H9 (cell line): Measurements from ENCODE around the gene ELFN2. TPM values are rescaled to one million over a fixed set of nuclear protein-coding genes. Genes with fewer than 3 reads are reported as not detected.

Experiments used
- DNase-seq: peaks from one replicate; pipeline ENCODE4 v3.0.0-alpha.2; 2017
- H2AFZ ChIP-seq: one replicate; pipeline ENCODE4 v1.6.1; 2013; ENCODE audit warnings: mild to moderate bottlenecking, low read length, control low read depth, moderate library complexity
- H2AK5ac ChIP-seq: 2 replicates; pipeline ENCODE4 v1.6.1; 2013; ENCODE audit warnings: low read length, control low read depth, mixed read lengths; ENCODE audit not compliant: insufficient read length
- H2BK120ac ChIP-seq: one replicate; pipeline ENCODE4 v1.6.1; 2013; ENCODE audit warnings: low read depth, mild to moderate bottlenecking, low read length, control low read depth, inconsistent platforms; ENCODE audit not compliant: poor library complexity, severe bottlenecking
- H2BK12ac ChIP-seq: 2 replicates; pipeline ENCODE4 v1.6.1; 2013; ENCODE audit warnings: low read length, control low read depth, mixed read lengths, low read depth; ENCODE audit not compliant: insufficient read length
- H2BK15ac ChIP-seq: 2 replicates; pipeline ENCODE4 v1.6.1; 2013; ENCODE audit warnings: low read depth, low read length, control low read depth
- H2BK20ac ChIP-seq: one replicate; pipeline ENCODE4 v1.6.1; 2013; ENCODE audit warnings: low read depth, mild to moderate bottlenecking, low read length, control low read depth, inconsistent platforms; ENCODE audit not compliant: poor library complexity, severe bottlenecking
- H2BK5ac ChIP-seq: 2 replicates; pipeline ENCODE4 v1.6.1; 2013; ENCODE audit warnings: low read length, control low read depth, mixed read lengths; ENCODE audit not compliant: insufficient read length
- H3K14ac ChIP-seq: 2 replicates; pipeline ENCODE4 v1.6.1; 2013; ENCODE audit warnings: low read length, control low read depth; ENCODE audit not compliant: insufficient read depth
- H3K18ac ChIP-seq: 2 replicates; pipeline ENCODE4 v1.6.1; 2013; ENCODE audit warnings: low read depth, mild to moderate bottlenecking, mixed read lengths, low read length, control low read depth; ENCODE audit not compliant: insufficient read length
- H3K23ac ChIP-seq: 2 replicates; pipeline ENCODE4 v1.6.1; 2013; ENCODE audit warnings: low read length, control low read depth, mixed read lengths, low read depth; ENCODE audit not compliant: insufficient read length
- H3K23me2 ChIP-seq: 2 replicates; pipeline ENCODE4 v1.6.1; 2013; ENCODE audit warnings: low read depth, mild to moderate bottlenecking, mixed read lengths, low read length, control low read depth; ENCODE audit not compliant: insufficient read length, poor library complexity, severe bottlenecking
- H3K27ac ChIP-seq: 2 replicates; pipeline ENCODE4 v1.5.1; 2013; ENCODE audit warnings: low read length, control low read depth, mixed read lengths, low read depth; ENCODE audit not compliant: insufficient read length
- H3K27me3 ChIP-seq: 2 replicates; pipeline ENCODE4 v1.6.1; 2013; ENCODE audit warnings: low read length, control low read depth, inconsistent platforms; ENCODE audit not compliant: insufficient read depth
- H3K4ac ChIP-seq: 2 replicates; pipeline ENCODE4 v1.6.1; 2013; ENCODE audit warnings: low read depth, mild to moderate bottlenecking, control low read depth, inconsistent platforms, low read length, moderate library complexity
- H3K4me1 ChIP-seq: 2 replicates; pipeline ENCODE4 v1.6.1; 2013; ENCODE audit warnings: low read length, control low read depth, inconsistent platforms; ENCODE audit not compliant: insufficient read depth
- H3K4me2 ChIP-seq: 2 replicates; pipeline ENCODE4 v1.6.1; 2013; ENCODE audit warnings: low read length, control low read depth, mixed read lengths; ENCODE audit not compliant: insufficient read length, insufficient read depth
- H3K56ac ChIP-seq: 2 replicates; pipeline ENCODE4 v1.6.1; 2013; ENCODE audit warnings: low read depth, mild to moderate bottlenecking, mixed read lengths, low read length, control low read depth; ENCODE audit not compliant: insufficient read length
- H3K79me1 ChIP-seq: 2 replicates; pipeline ENCODE4 v1.6.1; 2013; ENCODE audit warnings: low read depth, mild to moderate bottlenecking, moderate library complexity, low read length, control low read depth, inconsistent platforms; ENCODE audit not compliant: insufficient read depth, poor library complexity, severe bottlenecking
- H3K79me2 ChIP-seq: 2 replicates; pipeline ENCODE4 v1.6.1; 2013; ENCODE audit warnings: low read length, control low read depth, inconsistent platforms; ENCODE audit not compliant: insufficient read depth
- H3K9ac ChIP-seq: 2 replicates; pipeline ENCODE4 v1.6.1; 2013; ENCODE audit warnings: low read length, control low read depth, mixed read lengths; ENCODE audit not compliant: insufficient read length; ENCODE audit errors: extremely low read depth
- H3K9me3 ChIP-seq: one replicate; pipeline ENCODE4 v1.6.1; 2013; ENCODE audit warnings: low read depth, low read length, inconsistent platforms; ENCODE audit not compliant: control insufficient read depth
- H3T11ph ChIP-seq: one replicate; pipeline ENCODE4 v1.6.1; 2013; ENCODE audit warnings: mild to moderate bottlenecking, low read length, control low read depth, inconsistent platforms
- H4K20me1 ChIP-seq: one replicate; pipeline ENCODE4 v1.6.1; 2013; ENCODE audit not compliant: control insufficient read depth, insufficient read length, insufficient read depth
- H4K5ac ChIP-seq: 2 replicates; pipeline ENCODE4 v1.6.1; 2013; ENCODE audit warnings: low read depth, mild to moderate bottlenecking, mixed read lengths, low read length, control low read depth; ENCODE audit not compliant: insufficient read length
- H4K8ac ChIP-seq: replicated peaks from 2 replicates; pipeline ENCODE4 v1.6.1; 2013; ENCODE audit warnings: low read length, control low read depth, mixed read lengths, low read depth; ENCODE audit not compliant: insufficient read length
- H4K91ac ChIP-seq: 2 replicates; pipeline ENCODE4 v1.6.1; 2013; ENCODE audit warnings: low read depth, mild to moderate bottlenecking, moderate library complexity, mixed read lengths, low read length, control low read depth; ENCODE audit not compliant: insufficient read length
- H3K27ac Mint-ChIP-seq, 3 experiments: 2 replicates in 2 of 3; 3 replicates in 1 of 3; pipeline ENCODE4 v1.8.0; 2020 to 2021; ENCODE audit warnings: mixed read lengths in 3 of 3, mild to moderate bottlenecking in 1 of 3, moderate library complexity in 1 of 3
- H3K27me3 Mint-ChIP-seq: 2 replicates; pipeline ENCODE4 v1.8.0; 2021; ENCODE audit warnings: low read depth, mild to moderate bottlenecking, moderate library complexity, mixed read lengths
- H3K36me3 Mint-ChIP-seq, 3 experiments: 2 replicates in 2 of 3; 3 replicates in 1 of 3; pipeline ENCODE4 v1.8.0; 2020 to 2021; ENCODE audit warnings: low read depth in 3 of 3, mixed read lengths in 3 of 3; ENCODE audit not compliant: insufficient read depth in 1 of 3
- H3K4me1 Mint-ChIP-seq, 2 experiments: 2 replicates each; pipeline ENCODE4 v1.8.0; 2020; ENCODE audit warnings: mixed read lengths in 2 of 2
- H3K4me3 Mint-ChIP-seq, 2 experiments: 2 replicates in 1 of 2; 3 replicates in 1 of 2; pipeline ENCODE4 v1.8.0; 2020 to 2021; ENCODE audit warnings: mild to moderate bottlenecking in 2 of 2, mixed read lengths in 2 of 2, moderate library complexity in 1 of 2
- H3K9me3 Mint-ChIP-seq, 2 experiments: 2 replicates in 1 of 2; 3 replicates in 1 of 2; pipeline ENCODE4 v1.8.0; 2020; ENCODE audit warnings: mild to moderate bottlenecking in 2 of 2, mixed read lengths in 2 of 2, moderate library complexity in 1 of 2
- CTCF ChIP-seq: fragments of 200-600 bp; sonication (generic); conservative IDR thresholded peaks from 3 replicates; pipeline ENCODE4 v1.8.0; 2021; ENCODE audit warnings: antibody characterized with exemption, mild to moderate bottlenecking
- WGBS: extraction: QIAGEN DNeasy Blood & Tissue Kit; methylation state at CpG from one replicate; pipeline ENCODE4 v1.1.7; 2013; ENCODE audit warnings: missing lambda C conversion rate, low lambda C conversion rate, mixed read lengths; ENCODE audit not compliant: insufficient read length; ENCODE audit errors: extremely low coverage; 5-methylcytosine and 5-hydroxymethylcytosine counted together
- total RNA-seq: library from RNA; stranded (reverse); gene quantifications from 2 replicates; pipeline ENCODE4 v1.2.1, GENCODE V29; 2021

ELFN2 gene
- total RNA-seq, 1 experiment from 2014 or later, result 0.70 TPM

GRCh38 chr22:37351232-37351631, 76.0 kb downstream of the ELFN2 start:
- H3K9ac ChIP-seq, result no peak overlapping the region
- H3K23me2 ChIP-seq, result no peaks in the 10 kb centered on the region
- no peak for DNase-seq
- no peak overlapping the region for H3T11ph ChIP-seq
- no peak overlapping the region for H4K5ac ChIP-seq
- H3K18ac ChIP-seq, result no peak overlapping the region
- H4K91ac ChIP-seq, result no peak overlapping the region
- H2BK15ac ChIP-seq, result no peak overlapping the region
- no peak overlapping the region for H4K8ac ChIP-seq
- H3K4me1 ChIP-seq, result no peaks in the 10 kb centered on the region
- H3K23ac ChIP-seq, result no peak overlapping the region
- no peak overlapping the region for H2BK12ac ChIP-seq
- no peak overlapping the region for H2BK120ac ChIP-seq
- no peak overlapping the region for H3K4ac ChIP-seq
- no peaks in the 10 kb centered on the region for H4K20me1 ChIP-seq
- H2BK5ac ChIP-seq, result no peak overlapping the region
- no peak overlapping the region for H3K14ac ChIP-seq
- H3K79me1 ChIP-seq, result no peaks in the 10 kb centered on the region
- H3K27me3 ChIP-seq, result no peaks in the 10 kb centered on the region
- H3K9me3 ChIP-seq, result no peaks in the 10 kb centered on the region
- no peaks in the 10 kb centered on the region for H3K79me2 ChIP-seq
- H2BK20ac ChIP-seq, result no peak overlapping the region
- WGBS, result no CpG with 5 or more reads among the region's 3 CpGs
- H3K4me1 Mint-ChIP-seq, result peaks cover 4 to 20% of the 10 kb centered on the region in 2 experiments; a peak in 3 of 4 replicates
- H3K9me3 Mint-ChIP-seq, result no peaks in the 10 kb centered on the region; a peak in 1 of 5 replicates
- no peak overlapping the region for H3K27ac ChIP-seq
- no peak for TF ChIP-seq CTCF
- peak overlapping the region in 1 of 3 experiments; percentile 72; a peak in 1 of 7 replicates for H3K27ac Mint-ChIP-seq
- no peak overlapping the region; a peak in 1 of 5 replicates for H3K4me3 Mint-ChIP-seq
- no peak overlapping the region for H3K4me2 ChIP-seq
- H3K36me3 Mint-ChIP-seq, result no peaks in the 10 kb centered on the region
- no peak overlapping the region for H2AK5ac ChIP-seq
- H2AFZ ChIP-seq, result no peak overlapping the region
- peaks cover 14% of the 10 kb centered on the region for H3K27me3 Mint-ChIP-seq
- H3K56ac ChIP-seq, result no peak overlapping the region
